Loucy (cell line): ENCODE data around the gene YOD1.

Source experiments
- H2AFZ ChIP-seq: fragments of 200-600 bp; sonication (generic); 2 replicates; pipeline ENCODE4 v1.6.0; 2016; ENCODE audit warnings: antibody characterized with exemption, mild to moderate bottlenecking, low read length, moderate library complexity
- H3F3A ChIP-seq: fragments of 200-600 bp; 2 replicates; pipeline ENCODE4 v1.6.0; 2016; ENCODE audit warnings: antibody characterized with exemption, low read depth, mild to moderate bottlenecking
- H3K27me3 ChIP-seq: fragments of 200-600 bp; sonication (generic); 2 replicates; pipeline ENCODE4 v1.6.1; 2014; ENCODE audit warnings: low read length, mild to moderate bottlenecking; ENCODE audit not compliant: insufficient read depth, poor library complexity, severe bottlenecking
- H3K36me3 ChIP-seq: fragments of 200-600 bp; sonication (generic); 2 replicates; pipeline ENCODE4 v1.6.1; 2016; ENCODE audit warnings: low read length; ENCODE audit not compliant: insufficient read depth
- H3K4me1 ChIP-seq: fragments of 200-600 bp; sonication (generic); 2 replicates; pipeline ENCODE4 v1.5.1; 2014; ENCODE audit warnings: low read length, mild to moderate bottlenecking; ENCODE audit not compliant: insufficient read depth, poor library complexity, severe bottlenecking
- H3K4me2 ChIP-seq: fragments of 200-600 bp; sonication (generic); 2 replicates; pipeline ENCODE4 v1.6.0; 2014; ENCODE audit warnings: antibody characterized with exemption, low read length, low read depth, mild to moderate bottlenecking; ENCODE audit not compliant: poor library complexity, severe bottlenecking
- H3K4me3 ChIP-seq: fragments of 200-600 bp; sonication (generic); 2 replicates; pipeline ENCODE4 v1.5.1; 2014; ENCODE audit warnings: low read length, mild to moderate bottlenecking, mixed read lengths; ENCODE audit not compliant: poor library complexity, severe bottlenecking
- H3K79me2 ChIP-seq: fragments of 200-600 bp; sonication (generic); 2 replicates; pipeline ENCODE4 v1.6.1; 2014; ENCODE audit warnings: low read length; ENCODE audit not compliant: insufficient read depth
- H3K9ac ChIP-seq: fragments of 200-600 bp; sonication (generic); 2 replicates; pipeline ENCODE4 v1.6.0; 2014; ENCODE audit warnings: mild to moderate bottlenecking, low read depth, low read length, moderate library complexity; ENCODE audit not compliant: poor library complexity, severe bottlenecking
- H3K9me2 ChIP-seq: fragments of 200-600 bp; sonication (generic); replicated peaks from 2 replicates; pipeline ENCODE4 v1.6.1; 2016; ENCODE audit warnings: low read depth, low read length, mixed read lengths
- H3K9me3 ChIP-seq: fragments of 200-600 bp; sonication (generic); 2 replicates; pipeline ENCODE4 v1.6.1; 2014; ENCODE audit warnings: mild to moderate bottlenecking, antibody characterized with exemption, low read length, low read depth; ENCODE audit not compliant: insufficient read depth
- H4K20me1 ChIP-seq: fragments of 200-600 bp; sonication (generic); 2 replicates; pipeline ENCODE4 v1.6.0; 2014; ENCODE audit warnings: antibody characterized with exemption, low read length, mild to moderate bottlenecking; ENCODE audit not compliant: insufficient read depth, poor library complexity, severe bottlenecking
- CTCF ChIP-seq: fragments of 200-600 bp; sonication (generic); conservative IDR thresholded peaks from 2 replicates; pipeline ENCODE4 v1.5.1; 2014; ENCODE audit warnings: mild to moderate bottlenecking, antibody characterized with exemption, low read length
- EZH2phosphoT487 ChIP-seq: fragments of 200-600 bp; IDR thresholded peaks from 2 replicates; pipeline ENCODE4 v1.6.1; 2018; ENCODE audit warnings: antibody characterized with exemption, mild to moderate bottlenecking, moderate library complexity, borderline replicate concordance

YOD1 gene

DNA sequence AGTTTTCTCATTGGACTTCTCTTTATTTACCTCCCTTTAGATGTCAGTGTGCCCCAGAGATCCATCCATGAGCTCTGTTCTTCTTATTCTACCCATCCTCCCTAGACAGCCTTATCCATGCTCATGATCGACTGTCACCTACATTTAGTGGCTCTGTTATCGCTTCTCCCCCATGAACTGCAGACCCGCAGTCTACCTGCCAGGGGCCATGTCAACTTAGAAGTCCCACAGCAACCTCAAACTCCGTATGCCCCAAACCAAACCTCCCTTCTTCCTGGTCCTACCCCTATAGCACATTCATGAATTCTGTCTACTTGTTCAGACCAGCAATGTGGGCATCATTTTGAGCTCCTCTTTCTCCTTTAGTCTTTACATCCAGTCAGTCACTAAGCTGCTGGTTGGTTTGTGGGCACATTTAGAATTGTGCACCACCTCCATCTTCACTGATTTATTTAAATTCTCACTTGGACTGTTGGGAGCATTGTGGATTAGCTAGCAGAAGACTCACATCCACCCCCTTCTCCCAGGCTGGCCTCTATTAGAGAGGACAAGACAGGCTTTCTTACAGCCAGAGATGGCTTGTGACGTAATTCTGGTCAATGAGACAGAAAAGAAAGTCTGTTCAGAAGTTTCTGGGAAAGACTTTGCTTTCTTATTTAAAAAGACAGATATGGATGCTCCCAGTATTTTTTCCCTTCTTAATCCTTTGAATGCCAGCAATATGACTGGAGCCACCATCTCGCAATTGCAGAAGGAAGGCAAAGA, 37.5 kb downstream of the YOD1 start:
- TF ChIP-seq EZH2phosphoT487 (no peak), CTCF (no peak)
- no peaks in the 10 kb centered on the region for H3K9me2 ChIP-seq
- H3K4me3 ChIP-seq: no peak overlapping the region
- H3K4me1 ChIP-seq: no peaks in the 10 kb centered on the region
- H3K4me2 ChIP-seq: no peak overlapping the region
- no peaks in the 10 kb centered on the region for H4K20me1 ChIP-seq
- no peak overlapping the region for H3K9ac ChIP-seq
- H3K9me3 ChIP-seq: no peaks in the 10 kb centered on the region
- no peaks in the 10 kb centered on the region for H3F3A ChIP-seq
- no peaks in the 10 kb centered on the region for H3K79me2 ChIP-seq
- H3K36me3 ChIP-seq: no peaks in the 10 kb centered on the region
- peaks cover 24% of the 10 kb centered on the region for H3K27me3 ChIP-seq
- no peak overlapping the region for H2AFZ ChIP-seq

DNA sequence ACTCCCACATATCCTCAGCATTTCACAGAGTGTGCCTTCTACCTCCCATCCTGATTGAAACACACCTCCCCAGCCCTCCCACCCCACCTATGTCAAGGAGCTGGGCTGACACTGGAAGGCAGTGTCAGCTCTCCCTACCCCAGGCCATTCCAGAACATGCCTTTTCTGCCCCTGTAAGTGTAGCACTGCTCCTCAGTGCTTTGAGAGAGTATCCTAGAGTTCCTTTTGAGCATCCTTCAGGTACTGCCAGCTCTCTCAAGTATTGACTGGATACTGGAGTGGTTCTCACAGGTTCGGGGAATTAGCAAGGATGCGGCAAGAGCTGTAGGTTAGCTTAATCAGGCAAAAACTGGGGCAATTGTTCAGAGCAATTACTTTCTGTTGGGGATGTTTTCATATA, 40.3 kb downstream of the YOD1 start:
- H3K9ac ChIP-seq: no peak overlapping the region
- H2AFZ ChIP-seq: no peak overlapping the region
- no peaks in the 10 kb centered on the region for H3K9me3 ChIP-seq
- no peaks in the 10 kb centered on the region for H3K9me2 ChIP-seq
- H3K4me1 ChIP-seq: no peaks in the 10 kb centered on the region
- H3F3A ChIP-seq: no peaks in the 10 kb centered on the region
- H3K27me3 ChIP-seq: peaks cover 24% of the 10 kb centered on the region
- TF ChIP-seq EZH2phosphoT487 (no peak), CTCF (no peak)
- no peak overlapping the region for H3K4me2 ChIP-seq
- no peaks in the 10 kb centered on the region for H3K79me2 ChIP-seq
- no peaks in the 10 kb centered on the region for H4K20me1 ChIP-seq
- H3K36me3 ChIP-seq: no peaks in the 10 kb centered on the region
- no peak overlapping the region for H3K4me3 ChIP-seq

DNA sequence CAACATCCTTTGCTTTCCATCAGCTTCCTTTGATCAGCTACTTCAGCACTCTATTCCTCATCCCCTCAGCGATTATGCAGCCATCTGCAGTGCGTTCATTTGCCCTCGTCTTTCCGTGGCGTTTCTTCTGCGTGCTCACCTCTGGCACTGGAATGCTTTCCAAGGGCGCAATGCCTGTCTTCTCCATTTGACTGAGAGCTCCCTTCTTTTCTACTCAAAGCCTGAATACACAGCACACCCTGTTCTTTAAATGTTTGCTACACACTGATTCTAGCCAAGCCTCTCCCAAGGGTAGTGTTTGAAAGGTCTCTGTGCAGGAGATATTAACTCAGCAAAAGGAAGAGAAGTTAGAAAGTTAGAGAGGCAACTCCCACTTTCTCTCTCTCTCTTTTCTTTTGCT, 41.1 kb downstream of the YOD1 start:
- no peaks in the 10 kb centered on the region for H4K20me1 ChIP-seq
- TF ChIP-seq CTCF (no peak), EZH2phosphoT487 (no peak)
- no peak overlapping the region for H3K9ac ChIP-seq
- H3K36me3 ChIP-seq: no peaks in the 10 kb centered on the region
- H3K4me1 ChIP-seq: no peaks in the 10 kb centered on the region
- no peaks in the 10 kb centered on the region for H3K9me2 ChIP-seq
- H3K4me3 ChIP-seq: no peak overlapping the region
- no peaks in the 10 kb centered on the region for H3K9me3 ChIP-seq
- no peaks in the 10 kb centered on the region for H3K79me2 ChIP-seq
- no peaks in the 10 kb centered on the region for H3F3A ChIP-seq
- H3K27me3 ChIP-seq: peaks cover 21% of the 10 kb centered on the region
- H2AFZ ChIP-seq: no peak overlapping the region
- no peak overlapping the region for H3K4me2 ChIP-seq
